ENCODE data around the gene SERPINA1. TPM values are rescaled to one million over a fixed set of nuclear protein-coding genes. Genes with fewer than 3 reads are reported as not detected.

SERPINA1 gene
- total and polyA plus RNA-seq, 2 donors (not counting 1 experiment from before 2014, with no cell fraction given) = 0.39 TPM; not detected in 1

DNA sequence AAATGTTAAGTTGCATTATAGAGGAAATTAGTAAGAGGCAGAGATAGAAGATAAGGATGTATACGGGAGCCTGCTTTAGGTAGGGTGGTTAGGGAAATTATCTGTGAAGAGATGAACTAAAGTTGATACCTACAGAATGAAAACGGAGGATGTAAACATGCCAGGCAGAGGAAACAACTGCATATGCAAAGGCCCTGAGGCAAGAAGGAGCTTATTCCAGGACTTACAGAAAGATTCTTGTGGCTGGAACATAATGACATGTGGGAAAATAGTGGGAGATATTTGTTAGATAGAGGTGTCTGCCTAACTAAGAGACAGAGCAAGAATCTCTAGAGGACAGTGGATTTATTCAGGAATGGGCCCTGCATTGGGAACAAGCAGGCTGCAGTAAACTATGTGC lies 16.2 kb upstream of the SERPINA1 start:
- no peaks in the 10 kb centered on the region for H4K20me1 ChIP-seq (ENCODE audit: control insufficient read depth, extremely low read depth, insufficient read depth, low read length)
- H3K79me2 ChIP-seq (ENCODE audit: control insufficient read depth, insufficient read depth, low read length) = no peaks in the 10 kb centered on the region
- H3K4me2 ChIP-seq (ENCODE audit: extremely low read depth, insufficient read depth, low read length) = no peak overlapping the region
- TF ChIP-seq, protein P1, sequence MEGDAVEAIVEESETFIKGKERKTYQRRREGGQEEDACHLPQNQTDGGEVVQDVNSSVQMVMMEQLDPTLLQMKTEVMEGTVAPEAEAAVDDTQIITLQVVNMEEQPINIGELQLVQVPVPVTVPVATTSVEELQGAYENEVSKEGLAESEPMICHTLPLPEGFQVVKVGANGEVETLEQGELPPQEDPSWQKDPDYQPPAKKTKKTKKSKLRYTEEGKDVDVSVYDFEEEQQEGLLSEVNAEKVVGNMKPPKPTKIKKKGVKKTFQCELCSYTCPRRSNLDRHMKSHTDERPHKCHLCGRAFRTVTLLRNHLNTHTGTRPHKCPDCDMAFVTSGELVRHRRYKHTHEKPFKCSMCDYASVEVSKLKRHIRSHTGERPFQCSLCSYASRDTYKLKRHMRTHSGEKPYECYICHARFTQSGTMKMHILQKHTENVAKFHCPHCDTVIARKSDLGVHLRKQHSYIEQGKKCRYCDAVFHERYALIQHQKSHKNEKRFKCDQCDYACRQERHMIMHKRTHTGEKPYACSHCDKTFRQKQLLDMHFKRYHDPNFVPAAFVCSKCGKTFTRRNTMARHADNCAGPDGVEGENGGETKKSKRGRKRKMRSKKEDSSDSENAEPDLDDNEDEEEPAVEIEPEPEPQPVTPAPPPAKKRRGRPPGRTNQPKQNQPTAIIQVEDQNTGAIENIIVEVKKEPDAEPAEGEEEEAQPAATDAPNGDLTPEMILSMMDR (conservative IDR thresholded peaks at IDR 0.05 in 1 of 2, IDR thresholded peaks at IDR 0.05 in 1 of 2; ENCODE audit: low read depth in 1 of 2, low read length in 2 of 2) = no peak
- no peak for TF ChIP-seq EZH2 (IDR thresholded peaks at IDR 0.05; ENCODE audit: low read length, missing control alignments)
- no peak overlapping the region for H3K9ac ChIP-seq (ENCODE audit: insufficient read depth, low read length)
- H3K4me3 ChIP-seq (replicated peaks in 1 of 4; ENCODE audit: control extremely low read depth in 1 of 4, insufficient read depth in 1 of 4, low read depth in 3 of 4, low read length in 4 of 4) = no peak overlapping the region
- H3K36me3 ChIP-seq (ENCODE audit: control insufficient read depth, insufficient read depth, low read length) = no peaks in the 10 kb centered on the region
- no peaks in the 10 kb centered on the region for H3K4me1 ChIP-seq (ENCODE audit: control insufficient read depth, extremely low read depth, insufficient read depth, low read length)
- no peak overlapping the region for H2AFZ ChIP-seq (ENCODE audit: low read length)
- no peak for DNase-seq (ENCODE audit: low read depth in 2 of 2)
- H3K9me3 ChIP-seq (ENCODE audit: control insufficient read depth, insufficient read depth, low read depth, low read length) = no peaks in the 10 kb centered on the region
- H3K27me3 ChIP-seq (ENCODE audit: control insufficient read depth, insufficient read depth, low read length) = no peaks in the 10 kb centered on the region
- no peak overlapping the region for H3K27ac ChIP-seq (ENCODE audit: insufficient read depth, low read length)

DNA sequence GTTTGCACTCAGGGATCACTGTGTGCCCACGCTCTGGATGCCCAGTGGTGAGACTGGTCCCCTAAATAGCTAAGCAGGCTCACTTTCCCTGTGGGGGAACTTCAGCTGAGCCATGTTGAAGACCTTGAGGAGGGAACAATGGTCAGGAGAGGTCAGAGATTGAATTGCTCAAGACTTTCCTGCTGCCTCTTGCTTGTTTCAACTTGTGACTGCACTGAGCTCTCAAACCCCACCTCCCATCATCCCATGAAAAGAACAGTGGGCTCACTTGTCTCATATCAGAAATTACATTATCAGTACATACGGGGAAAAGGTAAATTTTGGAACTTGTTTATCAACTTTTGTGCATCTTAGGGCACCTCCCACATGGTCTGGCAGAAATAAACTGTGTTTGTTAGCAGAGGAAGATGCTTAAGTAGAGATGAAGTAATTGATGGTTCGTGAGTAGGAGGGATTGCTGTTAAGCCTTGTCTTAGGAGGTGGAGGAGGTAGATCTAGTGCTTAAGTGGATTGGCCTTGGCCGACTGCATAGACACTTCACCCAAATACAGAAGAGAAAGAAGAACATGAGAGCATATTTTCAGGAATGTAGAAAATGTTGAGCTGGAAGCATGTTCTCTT lies 15.0 kb upstream of the SERPINA1 start:
- TF ChIP-seq, protein P1 (conservative IDR thresholded peaks at IDR 0.05 in 1 of 2, IDR thresholded peaks at IDR 0.05 in 1 of 2; ENCODE audit: low read depth in 1 of 2, low read length in 2 of 2) = no peak
- no peak for TF ChIP-seq EZH2 (IDR thresholded peaks at IDR 0.05; ENCODE audit: low read length, missing control alignments)
- no peaks in the 10 kb centered on the region for H4K20me1 ChIP-seq (ENCODE audit: control insufficient read depth, extremely low read depth, insufficient read depth, low read length)
- H3K27ac ChIP-seq (ENCODE audit: insufficient read depth, low read length) = no peak overlapping the region
- H3K4me1 ChIP-seq (ENCODE audit: control insufficient read depth, extremely low read depth, insufficient read depth, low read length) = no peaks in the 10 kb centered on the region
- no peaks in the 10 kb centered on the region for H3K27me3 ChIP-seq (ENCODE audit: control insufficient read depth, insufficient read depth, low read length)
- DNase-seq (ENCODE audit: low read depth in 2 of 2) = no peak
- H2AFZ ChIP-seq (ENCODE audit: low read length) = no peak overlapping the region
- no peak overlapping the region for H3K4me3 ChIP-seq (replicated peaks in 1 of 4; ENCODE audit: control extremely low read depth in 1 of 4, insufficient read depth in 1 of 4, low read depth in 3 of 4, low read length in 4 of 4)
- H3K4me2 ChIP-seq (ENCODE audit: extremely low read depth, insufficient read depth, low read length) = no peak overlapping the region
- H3K9ac ChIP-seq (ENCODE audit: insufficient read depth, low read length) = no peak overlapping the region
- H3K9me3 ChIP-seq (ENCODE audit: control insufficient read depth, insufficient read depth, low read depth, low read length) = no peaks in the 10 kb centered on the region
- no peaks in the 10 kb centered on the region for H3K36me3 ChIP-seq (ENCODE audit: control insufficient read depth, insufficient read depth, low read length)
- H3K79me2 ChIP-seq (ENCODE audit: control insufficient read depth, insufficient read depth, low read length) = no peaks in the 10 kb centered on the region

DNA sequence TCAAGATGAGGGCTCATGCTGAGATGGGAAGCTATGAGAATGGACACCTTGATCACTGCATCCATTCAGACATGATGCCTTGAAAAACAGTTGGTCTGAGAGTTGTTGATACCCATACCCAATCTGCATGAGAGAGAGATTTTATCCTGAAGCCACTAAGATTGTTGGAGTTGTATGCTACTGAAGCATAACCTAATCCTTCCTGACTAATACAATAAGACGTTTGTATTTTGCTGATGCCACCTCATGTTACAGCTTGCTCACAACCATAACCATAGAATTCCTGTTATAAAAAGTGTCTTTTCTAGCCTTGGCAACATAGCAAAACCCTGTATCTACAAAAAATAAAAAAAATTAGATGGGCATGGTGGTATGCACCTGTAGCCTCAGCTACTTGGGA lies 12.7 kb upstream of the SERPINA1 start:
- no peak overlapping the region for H3K27ac ChIP-seq (ENCODE audit: insufficient read depth, low read length)
- H4K20me1 ChIP-seq (ENCODE audit: control insufficient read depth, extremely low read depth, insufficient read depth, low read length) = no peaks in the 10 kb centered on the region
- no peaks in the 10 kb centered on the region for H3K79me2 ChIP-seq (ENCODE audit: control insufficient read depth, insufficient read depth, low read length)
- H3K36me3 ChIP-seq (ENCODE audit: control insufficient read depth, insufficient read depth, low read length) = no peaks in the 10 kb centered on the region
- H3K9ac ChIP-seq (ENCODE audit: insufficient read depth, low read length) = no peak overlapping the region
- no peaks in the 10 kb centered on the region for H3K27me3 ChIP-seq (ENCODE audit: control insufficient read depth, insufficient read depth, low read length)
- no peak for TF ChIP-seq EZH2 (IDR thresholded peaks at IDR 0.05; ENCODE audit: low read length, missing control alignments)
- TF ChIP-seq, protein P1 (conservative IDR thresholded peaks at IDR 0.05 in 1 of 2, IDR thresholded peaks at IDR 0.05 in 1 of 2; ENCODE audit: low read depth in 1 of 2, low read length in 2 of 2) = no peak
- H3K4me1 ChIP-seq (ENCODE audit: control insufficient read depth, extremely low read depth, insufficient read depth, low read length) = no peaks in the 10 kb centered on the region
- no peak overlapping the region for H3K4me3 ChIP-seq (replicated peaks in 1 of 4; ENCODE audit: control extremely low read depth in 1 of 4, insufficient read depth in 1 of 4, low read depth in 3 of 4, low read length in 4 of 4)
- no peak overlapping the region for H3K4me2 ChIP-seq (ENCODE audit: extremely low read depth, insufficient read depth, low read length)
- H2AFZ ChIP-seq (ENCODE audit: low read length) = no peak overlapping the region
- no peaks in the 10 kb centered on the region for H3K9me3 ChIP-seq (ENCODE audit: control insufficient read depth, insufficient read depth, low read depth, low read length)
- DNase-seq (ENCODE audit: low read depth in 2 of 2) = peak in 1 of 2 donors; percentile 87
